A673 (cell line): ENCODE results near the gene NT5C1B. TPM values are rescaled to one million over a fixed set of nuclear protein-coding genes. Genes with fewer than 3 reads are reported as not detected.

ENCODE experiments used
- BruUV-seq: library from RNA; stranded (reverse); fragments of 400-500 nt; replicated peaks from 2 replicates; lab custom pipeline; 2021; lab: Mats Ljungman, UMichigan
- CTCF ChIA-PET: fragments of 300-600 bp; sonication (Branson Sonifier 250); formaldehyde crosslinking; loops from one replicate; lab custom pipeline; 2022; ENCODE audit warnings: antibody characterized with exemption; lab: Charles Lee
- POLR2A ChIA-PET: fragments of 300-600 bp; sonication (Branson Sonifier 250); formaldehyde crosslinking; loops from one replicate; lab custom pipeline; 2022; ENCODE audit warnings: antibody characterized with exemption; ENCODE audit not compliant: low non-redundant PET; lab: Charles Lee
- DNase-seq: peaks from one replicate; pipeline ENCODE4 v3.0.0-alpha.2; 2015; ENCODE audit warnings: low spot score
- H3K27ac ChIP-seq: fragments of 200-600 bp; sonication (generic); 2 replicates; pipeline ENCODE4 v1.5.1; 2016; ENCODE audit warnings: mixed run types, low read depth, mild to moderate bottlenecking, mixed read lengths, antibody characterized with exemption, low read length; ENCODE audit not compliant: poor library complexity, severe bottlenecking
- H3K27me3 ChIP-seq: fragments of 200-600 bp; sonication (generic); replicated peaks from 2 replicates; pipeline ENCODE4 v1.6.1; 2017; ENCODE audit warnings: mixed run types, low read depth, mild to moderate bottlenecking, mixed read lengths, antibody characterized with exemption, low read length; ENCODE audit not compliant: insufficient read depth, poor library complexity
- H3K36me3 ChIP-seq: fragments of 200-600 bp; sonication (generic); 2 replicates; pipeline ENCODE4 v1.6.1; 2016; ENCODE audit warnings: mixed run types, mild to moderate bottlenecking, mixed read lengths, antibody characterized with exemption, low read length; ENCODE audit not compliant: insufficient read depth, poor library complexity, severe bottlenecking
- H3K4me1 ChIP-seq: fragments of 200-600 bp; sonication (generic); 2 replicates; pipeline ENCODE4 v1.6.1; 2017; ENCODE audit warnings: mixed run types, mild to moderate bottlenecking, mixed read lengths, antibody characterized with exemption, low read length; ENCODE audit not compliant: insufficient read depth, poor library complexity, severe bottlenecking
- H3K4me3 ChIP-seq: fragments of 200-600 bp; sonication (generic); 2 replicates; pipeline ENCODE4 v1.5.1; 2016; ENCODE audit warnings: low read depth, mixed run types, mild to moderate bottlenecking, mixed read lengths, low read length; ENCODE audit not compliant: poor library complexity, severe bottlenecking
- H3K9me3 ChIP-seq: fragments of 200-600 bp; sonication (generic); 2 replicates; pipeline ENCODE4 v1.6.1; 2016; ENCODE audit warnings: mixed run types, low read depth, mild to moderate bottlenecking, mixed read lengths, antibody characterized with exemption, low read length; ENCODE audit not compliant: poor library complexity, severe bottlenecking
- CTCF ChIP-seq: fragments of 300-800, 200-600 bp; sonication (generic); conservative IDR thresholded peaks from 2 replicates; pipeline ENCODE4 v1.5.1; 2017; ENCODE audit warnings: low read depth, mild to moderate bottlenecking, antibody characterized with exemption, low read length, moderate library complexity, mixed read lengths
- EZH2 ChIP-seq: fragments of 200-600 bp; sonication (generic); IDR thresholded peaks from 2 replicates; pipeline ENCODE4 v1.6.1; 2017; ENCODE audit warnings: borderline replicate concordance, low read depth, mild to moderate bottlenecking, mixed read lengths, antibody characterized with exemption, low read length; ENCODE audit not compliant: poor library complexity, severe bottlenecking
- intact Hi-C: fragments of 100-400 bp; cut with micrococcal nuclease; formaldehyde crosslinking; loops from one replicate; pipeline ENCODE4 v1.10.0; 2022; ENCODE audit not compliant: unreplicated experiment
- total RNA-seq: library from RNA; stranded (reverse); gene quantifications from 2 replicates; pipeline ENCODE4 v1.2.3, GENCODE V29; 2021

The NT5C1B gene
- total RNA-seq, 1 experiment from 2014 or later, result not detected

GRCh38 chr2:18545384-18545783 lies 44.0 kb downstream of the NT5C1B start:
- POLR2A ChIA-PET, result no interaction called here
- H3K4me3 ChIP-seq, result no peak overlapping the region
- H3K9me3 ChIP-seq, result no peaks in the 10 kb centered on the region
- H3K36me3 ChIP-seq, result no peaks in the 10 kb centered on the region
- peaks cover 47% of the 10 kb centered on the region for H3K4me1 ChIP-seq
- no TSS peak for BruUV-seq
- H3K27me3 ChIP-seq, result no peaks in the 10 kb centered on the region
- intact Hi-C loops, result no loop called here
- H3K27ac ChIP-seq, result no peak overlapping the region
- DNase-seq, result no peak
- CTCF ChIA-PET, result no interaction called here
- TF ChIP-seq EZH2 (no peak), CTCF (no peak)

- ChIA-PET CTCF (no interaction called here), POLR2A (no interaction called here)
- Histone ChIP-seq H3K9me3 (no peaks in the 10 kb centered on the region), H3K4me3 (no peak overlapping the region), H3K36me3 (no peaks in the 10 kb centered on the region), H3K27ac (no peak overlapping the region), H3K4me1 (peaks cover 47% of the 10 kb centered on the region), H3K27me3 (no peaks in the 10 kb centered on the region)
- intact Hi-C loops, result no loop called here
- no peak for DNase-seq
- no TSS peak for BruUV-seq
- no peak for TF ChIP-seq EZH2
- no peak for TF ChIP-seq CTCF
Measured at GRCh38 chr2:18544171-18544570, 45.2 kb downstream of the NT5C1B start.

DNA sequence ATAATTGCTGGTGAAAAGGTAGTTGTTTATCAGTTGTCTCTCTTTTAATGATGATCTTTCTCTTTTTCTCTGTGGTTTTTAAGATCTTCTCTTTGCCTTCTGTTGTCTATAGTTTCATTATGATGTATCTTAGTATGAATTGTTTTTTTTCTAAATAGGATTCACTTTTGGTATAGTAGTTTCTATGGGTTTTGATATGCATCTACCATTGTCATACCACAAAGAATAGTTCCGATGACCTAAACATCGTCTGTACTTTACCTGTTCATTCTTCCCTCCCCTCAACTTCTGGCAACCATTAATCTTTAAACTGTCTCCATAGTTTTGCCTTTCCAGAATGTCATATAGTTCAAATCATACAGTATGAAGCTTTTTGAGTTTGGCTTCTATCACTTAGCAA lies 48.5 kb downstream of the NT5C1B start:
- POLR2A ChIA-PET, result no interaction called here
- no peak for DNase-seq
- Histone ChIP-seq H3K4me1 (peaks cover 48% of the 10 kb centered on the region), H3K4me3 (no peak overlapping the region), H3K27ac (no peak overlapping the region), H3K9me3 (no peaks in the 10 kb centered on the region), H3K27me3 (no peaks in the 10 kb centered on the region), H3K36me3 (no peaks in the 10 kb centered on the region)
- no peak for TF ChIP-seq CTCF
- no peak for TF ChIP-seq EZH2
- intact Hi-C loops, result no loop called here
- no TSS peak for BruUV-seq
- CTCF ChIA-PET, result no interaction called here
